HEK293 (cell line): ENCODE measurements around the gene UPB1.

Experiments
- GLIS2 ChIP-seq: fragments of 450-650 bp; formaldehyde crosslinking; IDR thresholded peaks from 2 replicates; pipeline ENCODE4 v1.5.1; 2016; ENCODE audit warnings: missing biosample characterization, missing genetic modification characterization
- MYNN ChIP-seq: fragments of 450-650 bp; formaldehyde crosslinking; IDR thresholded peaks from 2 replicates; pipeline ENCODE4 v1.5.1; 2016; ENCODE audit warnings: missing biosample characterization, missing genetic modification characterization, borderline replicate concordance
- TCF7L2 ChIP-seq: IDR thresholded peaks from 2 replicates; pipeline ENCODE4 v1.6.1; 2011; ENCODE audit warnings: low read depth, mild to moderate bottlenecking, inconsistent platforms, low read length, moderate library complexity, borderline replicate concordance
- TSHZ1 ChIP-seq: fragments of 450-650 bp; formaldehyde crosslinking; IDR thresholded peaks from 2 replicates; pipeline ENCODE4 v1.5.1; 2016; ENCODE audit warnings: missing biosample characterization, missing genetic modification characterization, borderline replicate concordance
- ZBTB11 ChIP-seq: fragments of 450-650 bp; formaldehyde crosslinking; conservative IDR thresholded peaks from 2 replicates; pipeline ENCODE4 v1.5.1; 2016; ENCODE audit warnings: low read depth, missing biosample characterization, missing genetic modification characterization
- ZBTB17 ChIP-seq: fragments of 450-650 bp; formaldehyde crosslinking; IDR thresholded peaks from 2 replicates; pipeline ENCODE4 v1.5.1; 2016; ENCODE audit warnings: missing biosample characterization, missing genetic modification characterization
- ZFHX2 ChIP-seq: fragments of 450-650 bp; formaldehyde crosslinking; conservative IDR thresholded peaks from 2 replicates; pipeline ENCODE4 v1.5.1; 2016; ENCODE audit warnings: missing biosample characterization, missing genetic modification characterization
- ZNF148 ChIP-seq: fragments of 450-650 bp; formaldehyde crosslinking; IDR thresholded peaks from 2 replicates; pipeline ENCODE4 v1.5.0; 2017; ENCODE audit warnings: missing biosample characterization, missing genetic modification characterization, borderline replicate concordance
- ZNF157 ChIP-seq: fragments of 450-650 bp; formaldehyde crosslinking; IDR thresholded peaks from 2 replicates; pipeline ENCODE4 v1.5.1; 2016; ENCODE audit warnings: missing biosample characterization, missing genetic modification characterization
- ZNF2 ChIP-seq: fragments of 450-650 bp; formaldehyde crosslinking; IDR thresholded peaks from 2 replicates; pipeline ENCODE4 v1.5.1; 2016; ENCODE audit warnings: missing biosample characterization, missing genetic modification characterization
- ZNF223 ChIP-seq: fragments of 450-650 bp; formaldehyde crosslinking; IDR thresholded peaks from 2 replicates; pipeline ENCODE4 v1.5.1; 2016; ENCODE audit warnings: missing biosample characterization, missing genetic modification characterization
- ZNF280C ChIP-seq: fragments of 450-650 bp; formaldehyde crosslinking; IDR thresholded peaks from 2 replicates; pipeline ENCODE4 v1.5.1; 2016; ENCODE audit warnings: missing biosample characterization, missing genetic modification characterization
- ZNF362 ChIP-seq: fragments of 450-650 bp; formaldehyde crosslinking; IDR thresholded peaks from 2 replicates; pipeline ENCODE4 v1.5.1; 2016; ENCODE audit warnings: missing biosample characterization, missing genetic modification characterization
- ZNF366 ChIP-seq: fragments of 450-650 bp; formaldehyde crosslinking; conservative IDR thresholded peaks from 2 replicates; pipeline ENCODE4 v1.5.1; 2016; ENCODE audit warnings: missing biosample characterization, missing genetic modification characterization
- ZNF473 ChIP-seq: fragments of 450-650 bp; formaldehyde crosslinking; IDR thresholded peaks from 2 replicates; pipeline ENCODE4 v1.5.1; 2017; ENCODE audit warnings: missing biosample characterization, missing genetic modification characterization
- ZNF48 ChIP-seq: fragments of 450-650 bp; formaldehyde crosslinking; IDR thresholded peaks from 2 replicates; pipeline ENCODE4 v1.5.1; 2016; ENCODE audit warnings: missing biosample characterization, missing genetic modification characterization
- ZNF521 ChIP-seq: fragments of 450-650 bp; formaldehyde crosslinking; IDR thresholded peaks from 2 replicates; pipeline ENCODE4 v1.5.1; 2017; ENCODE audit warnings: missing biosample characterization, mild to moderate bottlenecking, missing genetic modification characterization
- ZNF548 ChIP-seq: fragments of 450-650 bp; formaldehyde crosslinking; IDR thresholded peaks from 2 replicates; pipeline ENCODE4 v1.5.1; 2016; ENCODE audit warnings: missing biosample characterization, missing genetic modification characterization
- ZNF580 ChIP-seq: fragments of 450-650 bp; formaldehyde crosslinking; IDR thresholded peaks from 2 replicates; pipeline ENCODE4 v1.5.1; 2016; ENCODE audit warnings: missing biosample characterization, missing genetic modification characterization
- ZNF624 ChIP-seq: fragments of 450-650 bp; formaldehyde crosslinking; IDR thresholded peaks from 2 replicates; pipeline ENCODE4 v1.5.1; 2017; ENCODE audit warnings: missing biosample characterization, missing genetic modification characterization
- ZNF626 ChIP-seq: fragments of 450-650 bp; sonication (Bioruptor Pico); formaldehyde crosslinking; IDR thresholded peaks from 2 replicates; pipeline ENCODE4 v1.5.1; 2018; ENCODE audit warnings: missing biosample characterization, missing genetic modification characterization, inconsistent platforms
- ZNF785 ChIP-seq: fragments of 450-650 bp; formaldehyde crosslinking; IDR thresholded peaks from 2 replicates; pipeline ENCODE4 v1.5.1; 2016; ENCODE audit warnings: missing biosample characterization, missing genetic modification characterization
- ZNF792 ChIP-seq: fragments of 450-650 bp; formaldehyde crosslinking; IDR thresholded peaks from 2 replicates; pipeline ENCODE4 v1.5.1; 2016; ENCODE audit warnings: missing biosample characterization, missing genetic modification characterization
- ZNF830 ChIP-seq: fragments of 450-650 bp; IDR thresholded peaks from 2 replicates; pipeline ENCODE4 v1.5.0; 2018; ENCODE audit warnings: missing biosample characterization, missing genetic modification characterization, low read depth, mild to moderate bottlenecking, moderate library complexity
- ZNF837 ChIP-seq: fragments of 450-650 bp; formaldehyde crosslinking; IDR thresholded peaks from 2 replicates; pipeline ENCODE4 v1.5.1; 2016; ENCODE audit warnings: missing biosample characterization, missing genetic modification characterization
- ZNF843 ChIP-seq: fragments of 450-650 bp; formaldehyde crosslinking; IDR thresholded peaks from 2 replicates; pipeline ENCODE4 v1.5.1; 2016; ENCODE audit warnings: missing biosample characterization, missing genetic modification characterization

The UPB1 gene

GRCh38 chr22:24555165-24556039 is 60.3 kb downstream of the UPB1 start, which contains the start of gene SNRPD3 (continued):
- TF ChIP-seq ZNF362 (no peak), ZNF624 (tag by site-specific recombination) (no peak), ZNF223 (no peak; the same call in 1 of the 2 replicates), ZNF521 (tag by site-specific recombination) (no peak), ZBTB17 (tag by site-specific recombination) (peak; percentile 95), ZNF830 (no peak), ZNF785 (no peak; the same call in 1 of the 2 replicates), ZNF148 (tag by site-specific recombination) (peak; percentile 90), ZBTB11 (tag by site-specific recombination) (peak; percentile 99), ZNF366 (tag by site-specific recombination) (peak; percentile 75), MYNN (tag by site-specific recombination) (no peak; the same call in 1 of the 2 replicates), ZNF473 (no peak), ZNF580 (tag by site-specific recombination) (peak; percentile 79), ZNF548 (tag by site-specific recombination) (no peak), ZNF843 (no peak; the same call in 1 of the 2 replicates), ZNF2 (tag by site-specific recombination) (peak; percentile 99), ZFHX2 (tag by site-specific recombination) (peak; percentile 90), ZNF626 (tag by site-specific recombination) (no peak), ZNF48 (tag by site-specific recombination) (no peak), TSHZ1 (tag by site-specific recombination) (0 out of 2 replicates have a peak, but pooled peaks have one; percentile 42), ZNF157 (no peak), ZNF837 (tag by site-specific recombination) (no peak), GLIS2 (tag by site-specific recombination) (peak; percentile 56), ZNF280C (tag by site-specific recombination) (no peak), ZNF792 (0 out of 2 replicates have a peak, but pooled peaks have one; percentile 34), TCF7L2 (no peak)
